NCI-H524 (cell line): ENCODE data around the gene TACC2.

Experiments
- DNase-seq, 2 experiments: peaks; one replicate each; lab custom pipeline; 2025; lab: John Stamatoyannopoulos, UW

TACC2 gene

GRCh38 chr10:122148876-122149560 is 160.1 kb downstream of the TACC2 start:
- peak in 1 of 2 experiments; percentile 14 for DNase-seq

GRCh38 chr10:122149561-122150505 is 160.9 kb downstream of the TACC2 start:
- peak; percentile 51 to 83 for DNase-seq

DNA sequence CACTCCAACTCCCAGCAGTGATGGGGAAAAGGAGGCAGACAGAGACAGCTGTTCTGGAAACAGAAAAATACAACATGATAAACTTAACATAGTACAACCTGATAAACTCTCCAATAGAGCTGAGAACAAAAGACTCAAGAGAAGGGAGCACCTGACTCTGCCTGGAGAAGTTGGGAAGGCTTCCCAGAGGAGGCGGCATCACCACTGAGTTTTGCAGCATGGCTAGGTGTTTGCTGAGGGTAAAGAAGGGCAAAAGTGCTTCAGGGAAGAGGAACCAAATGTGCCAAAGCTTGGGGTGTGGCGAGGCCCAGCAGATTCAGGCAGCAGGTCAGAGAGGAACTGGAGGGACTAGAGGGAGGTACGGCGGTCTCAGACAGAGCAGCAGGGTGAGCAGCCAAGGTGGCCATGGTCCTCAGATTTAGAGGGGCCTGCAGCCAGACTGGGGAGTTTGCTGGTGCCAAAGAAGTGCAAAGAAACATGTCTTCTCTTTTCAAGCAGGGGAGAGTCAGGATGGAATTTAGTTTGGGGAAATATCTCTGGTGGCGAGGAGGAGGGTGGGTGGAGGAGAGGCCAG is 162.2 kb downstream of the TACC2 start:
- DNase-seq, result no peak

- peak; percentile 53 to 82 for DNase-seq
These were observed 163.6 kb downstream of the TACC2 start for GRCh38 chr10:122152544-122152943.

GRCh38 chr10:122154031-122154544 is 165.1 kb downstream of the TACC2 start:
- no peak for DNase-seq

- DNase-seq, result no peak
These were observed 165.8 kb downstream of the TACC2 start for GRCh38 chr10:122154545-122155366.

DNA sequence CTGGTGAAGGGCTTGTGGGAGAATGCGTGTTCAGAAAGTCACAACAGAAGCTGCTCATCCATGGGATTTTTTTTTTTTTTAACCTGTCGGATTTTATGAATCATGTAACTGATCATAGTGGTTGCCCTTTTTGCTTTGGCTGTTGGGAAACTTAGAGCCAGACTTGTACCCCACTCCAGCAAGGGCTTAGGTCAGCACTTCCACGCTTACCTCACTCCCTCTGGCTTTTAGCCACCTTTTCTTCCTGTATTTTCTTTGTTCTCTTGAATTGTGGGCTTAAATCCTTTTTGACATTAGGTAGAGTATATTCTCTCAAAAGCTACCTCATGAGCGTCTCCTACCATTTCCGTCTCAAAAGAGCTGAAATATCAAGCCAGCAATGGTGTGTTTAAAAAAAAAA is 168.5 kb downstream of the TACC2 start:
- no peak for DNase-seq

GRCh38 chr10:122158362-122158761 is 169.4 kb downstream of the TACC2 start:
- no peak for DNase-seq

DNA sequence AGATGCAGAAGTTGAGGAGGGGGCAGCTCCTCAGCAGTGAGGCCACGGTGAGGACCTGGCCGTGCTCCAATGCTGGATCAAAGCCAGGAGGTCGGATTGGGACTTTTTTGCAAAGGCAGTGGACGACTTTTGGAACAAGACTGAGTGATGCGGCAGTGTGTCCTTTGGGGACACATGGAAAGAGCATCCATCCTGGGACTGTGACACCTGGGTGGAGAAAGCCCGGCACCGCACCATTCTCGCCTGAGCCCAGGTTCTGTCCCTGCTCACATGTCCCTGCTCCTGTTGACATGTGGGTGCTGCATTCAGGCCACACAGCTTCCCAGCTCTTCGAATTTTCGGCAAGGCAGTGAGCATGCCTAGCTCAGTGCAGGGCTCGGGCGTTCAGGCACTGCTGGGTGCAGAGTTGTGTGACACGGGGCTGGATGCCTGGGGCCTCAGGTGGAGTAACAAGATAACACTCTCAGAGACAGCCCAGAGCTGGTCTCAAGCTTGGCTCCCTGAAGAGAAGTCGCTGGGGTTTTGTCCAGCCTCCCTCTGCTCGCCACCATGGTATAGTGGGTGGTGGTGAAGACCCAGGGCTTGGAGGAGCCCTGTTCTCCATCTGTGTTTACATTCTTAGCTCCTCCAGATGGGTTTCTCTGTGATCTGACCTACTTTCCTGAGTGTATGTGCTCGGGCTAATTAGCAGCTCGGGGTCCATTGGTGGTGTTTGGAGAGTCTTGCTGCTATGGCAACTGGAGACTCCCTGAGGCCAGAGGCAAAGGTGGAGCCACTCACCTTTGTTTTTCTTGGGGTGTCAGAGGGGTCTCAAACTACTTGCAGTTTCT is 170.4 kb downstream of the TACC2 start:
- DNase-seq, result peak; percentile 40 to 80

- no peak for DNase-seq
These were observed 172.8 kb downstream of the TACC2 start for GRCh38 chr10:122161795-122162194.

DNA sequence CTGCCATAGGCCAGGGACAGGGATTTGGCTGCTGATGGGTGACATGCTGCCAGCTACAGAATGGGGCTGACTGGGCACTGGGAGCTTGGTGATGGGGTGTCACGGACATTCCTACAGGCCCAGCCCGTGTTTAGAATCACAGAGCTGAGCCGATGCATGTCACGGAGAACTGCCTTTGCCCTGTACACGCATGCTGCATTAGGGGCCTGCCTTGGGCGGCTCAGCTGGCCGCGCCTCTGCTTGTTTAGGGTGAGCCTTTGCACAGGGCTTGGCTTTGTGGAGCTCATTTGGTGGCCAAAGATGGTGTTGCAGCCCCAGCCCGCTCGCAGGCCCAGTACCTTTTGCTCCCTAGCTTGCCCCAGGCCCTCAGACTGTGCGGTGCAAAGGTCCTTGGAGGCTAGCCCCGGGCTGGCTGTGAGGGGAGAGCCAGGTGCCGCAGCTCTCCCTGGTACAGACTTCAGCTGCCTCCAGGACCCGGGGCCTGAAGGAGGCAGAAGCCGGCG is 173.8 kb downstream of the TACC2 start:
- peak in 1 of 2 experiments; percentile 19 for DNase-seq

DNA sequence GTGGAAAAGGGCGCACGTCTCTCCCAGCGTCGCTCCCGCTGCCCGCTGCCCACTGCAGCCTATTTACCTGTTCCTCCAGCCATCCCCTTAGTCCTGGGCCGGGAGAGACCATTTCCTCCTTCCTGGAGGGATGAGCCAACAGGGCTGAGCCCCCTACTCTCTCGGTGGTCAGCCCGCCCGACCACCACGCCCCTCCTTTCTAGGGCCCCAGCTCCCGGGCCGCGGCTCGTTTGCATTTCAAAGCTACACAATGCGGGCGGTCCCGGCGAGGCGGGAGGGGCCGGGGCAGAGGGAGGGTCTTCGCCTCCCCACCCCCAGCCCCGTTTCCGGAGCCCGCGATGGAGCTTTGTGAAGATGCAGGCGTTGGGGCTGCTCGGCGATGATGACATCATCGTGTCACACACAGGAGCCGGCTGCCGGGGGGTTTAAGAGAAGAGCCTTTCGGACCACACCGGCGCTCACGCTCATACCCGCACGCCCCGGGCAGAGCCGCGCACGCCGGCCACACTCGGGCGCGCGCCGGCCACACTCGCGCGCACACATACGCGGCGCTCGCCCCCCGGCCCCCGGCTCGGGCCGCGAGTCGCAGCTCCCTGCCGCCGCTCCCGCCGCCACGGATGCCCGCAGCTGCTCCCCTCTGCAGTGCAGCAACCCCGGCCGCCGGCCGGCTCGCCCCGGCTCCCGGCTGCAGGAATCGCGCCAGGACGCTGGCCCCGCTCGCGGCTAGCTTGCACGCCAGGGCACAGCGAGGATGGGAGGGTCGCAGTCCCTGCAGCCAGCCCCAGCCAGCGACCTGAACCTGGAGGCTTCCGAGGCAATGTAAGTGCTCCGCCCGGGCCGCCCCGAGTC is 174.4 kb downstream of the TACC2 start:
- DNase-seq, result peak in 1 of 2 experiments; percentile 38

GRCh38 chr10:122164023-122164601 is 175.1 kb downstream of the TACC2 start:
- DNase-seq, result peak; percentile 38 to 67

- no peak for DNase-seq
These were observed 176.0 kb downstream of the TACC2 start for GRCh38 chr10:122164815-122165483.

- no peak for DNase-seq
These were observed 176.7 kb downstream of the TACC2 start for GRCh38 chr10:122165484-122166276.

DNA sequence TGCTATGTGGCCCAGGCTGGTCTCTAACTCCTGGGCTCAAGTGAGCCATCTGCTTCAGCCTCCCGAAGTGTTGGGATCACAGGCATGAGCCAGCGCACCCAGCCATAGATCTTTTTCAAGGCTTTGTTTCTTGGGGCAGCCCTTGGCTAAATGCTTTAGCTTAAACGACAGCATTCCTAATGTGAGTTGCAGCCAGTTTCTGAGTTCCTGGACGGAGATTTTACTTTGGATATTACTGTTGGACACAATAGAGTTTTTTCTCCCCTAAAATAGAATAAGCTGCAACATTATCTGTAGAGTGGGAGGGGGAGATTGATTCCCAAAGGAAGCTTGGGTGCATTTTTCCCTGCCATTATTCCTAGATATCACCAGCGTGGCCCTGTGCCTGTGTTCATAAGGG is 179.1 kb downstream of the TACC2 start:
- peak in 1 of 2 experiments; percentile 5 for DNase-seq

- DNase-seq, result peak in 1 of 2 experiments; percentile 37
These were observed 179.8 kb downstream of the TACC2 start for GRCh38 chr10:122168598-122169394.
